Measurements from ENCODE around the gene SORL1-AS1.

SORL1-AS1 gene

DNA sequence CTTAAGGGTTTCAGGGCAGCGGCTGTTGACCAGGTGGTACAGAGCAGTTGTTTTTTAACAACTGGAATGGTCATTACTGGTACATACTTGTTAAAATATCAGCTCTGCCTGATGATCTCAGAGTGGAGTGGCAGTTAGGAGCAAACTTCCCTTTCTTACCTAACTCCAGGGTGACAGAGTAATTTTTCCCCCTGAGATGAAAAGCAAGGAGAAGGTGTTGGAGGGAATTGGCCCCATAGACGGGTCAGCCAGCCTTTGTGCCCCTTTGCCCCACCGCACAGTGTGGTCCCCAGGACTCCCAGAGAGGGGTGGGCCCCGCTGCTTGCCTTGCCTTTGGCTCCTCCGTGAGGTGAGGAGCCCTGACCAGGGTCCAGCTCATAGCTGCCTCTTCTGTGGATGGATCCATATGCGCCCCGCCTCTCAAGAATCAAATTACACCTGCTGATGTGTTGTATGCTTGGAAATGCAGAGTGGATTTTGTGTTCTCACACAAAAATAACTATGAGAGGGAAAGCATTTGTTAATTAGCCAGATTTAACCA, 27.0 kb upstream of the SORL1-AS1 start:
- H3K4me1 ChIP-seq (ENCODE audit: control insufficient read depth in 1 of 2, insufficient read depth in 2 of 2, low read length in 2 of 2) = peaks cover 49 to 55% of the 10 kb centered on the region in 2 donors
- H3K4me3 Mint-ChIP-seq = peak overlapping the region in 1 of 2 donors; percentile 48
- no peak overlapping the region for H2AFZ ChIP-seq (ENCODE audit: insufficient read depth, low read depth, low read length, poor library complexity, severe bottlenecking)
- H3K27ac Mint-ChIP-seq = peak overlapping the region in 6 of 7 donors; percentile 31 to 86 (median 63)
- peaks cover 69% of the 10 kb centered on the region for H3K79me2 ChIP-seq (ENCODE audit: insufficient read depth, low read length)
- peaks cover 98% of the 10 kb centered on the region for H4K20me1 ChIP-seq (ENCODE audit: insufficient read depth, low read length)
- H3K36me3 Mint-ChIP-seq = peaks cover 40 to 57% of the 10 kb centered on the region in 2 donors
- H3K9me3 ChIP-seq (replicated peaks in 1 of 2; ENCODE audit: control insufficient read depth in 1 of 2, insufficient read depth in 1 of 2, low read length in 2 of 2) = no peaks in the 10 kb centered on the region
- H3K27me3 Mint-ChIP-seq (ENCODE audit: low read depth in 3 of 3) = no peaks in the 10 kb centered on the region
- TF ChIP-seq, protein P1, sequence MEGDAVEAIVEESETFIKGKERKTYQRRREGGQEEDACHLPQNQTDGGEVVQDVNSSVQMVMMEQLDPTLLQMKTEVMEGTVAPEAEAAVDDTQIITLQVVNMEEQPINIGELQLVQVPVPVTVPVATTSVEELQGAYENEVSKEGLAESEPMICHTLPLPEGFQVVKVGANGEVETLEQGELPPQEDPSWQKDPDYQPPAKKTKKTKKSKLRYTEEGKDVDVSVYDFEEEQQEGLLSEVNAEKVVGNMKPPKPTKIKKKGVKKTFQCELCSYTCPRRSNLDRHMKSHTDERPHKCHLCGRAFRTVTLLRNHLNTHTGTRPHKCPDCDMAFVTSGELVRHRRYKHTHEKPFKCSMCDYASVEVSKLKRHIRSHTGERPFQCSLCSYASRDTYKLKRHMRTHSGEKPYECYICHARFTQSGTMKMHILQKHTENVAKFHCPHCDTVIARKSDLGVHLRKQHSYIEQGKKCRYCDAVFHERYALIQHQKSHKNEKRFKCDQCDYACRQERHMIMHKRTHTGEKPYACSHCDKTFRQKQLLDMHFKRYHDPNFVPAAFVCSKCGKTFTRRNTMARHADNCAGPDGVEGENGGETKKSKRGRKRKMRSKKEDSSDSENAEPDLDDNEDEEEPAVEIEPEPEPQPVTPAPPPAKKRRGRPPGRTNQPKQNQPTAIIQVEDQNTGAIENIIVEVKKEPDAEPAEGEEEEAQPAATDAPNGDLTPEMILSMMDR (IDR thresholded peaks at IDR 0.05) = no peak
- H3K4me1 Mint-ChIP-seq = peaks cover 58% of the 10 kb centered on the region
- H3K27me3 ChIP-seq (ENCODE audit: control insufficient read depth in 2 of 2, insufficient read depth in 2 of 2, low read length in 2 of 2) = no peaks in the 10 kb centered on the region
- H3K27ac ChIP-seq (ENCODE audit: low read depth in 1 of 2, low read length in 2 of 2) = peak overlapping the region in 1 of 2 donors; percentile 27
- H3K36me3 ChIP-seq (replicated peaks in 1 of 2; ENCODE audit: control insufficient read depth in 1 of 2, insufficient read depth in 2 of 2, low read length in 2 of 2) = peaks cover 27 to 59% of the 10 kb centered on the region in 2 donors
- H3K9ac ChIP-seq (ENCODE audit: insufficient read depth, low read length, poor library complexity, severe bottlenecking) = no peak overlapping the region
- no peak overlapping the region for H3K4me2 ChIP-seq (replicated peaks; ENCODE audit: extremely low read depth, low read length, poor library complexity, severe bottlenecking)
- intact Hi-C loops (cut with micrococcal nuclease) = loop anchor here in 1 of 2 donors (10.0 kb wide), 1 partner anchor 155 kb away; no protein-coding TSS in a partner anchor
- DNase-seq = peak in 1 of 3 donors; percentile 39
- no peaks in the 10 kb centered on the region for H3K9me3 Mint-ChIP-seq
- no peak overlapping the region for H3K4me3 ChIP-seq (replicated peaks in 1 of 3; ENCODE audit: low read depth in 2 of 3, low read length in 3 of 3)
- 67% methylated on average over 3 of the region's 7 CpGs for WGBS (ENCODE audit: insufficient coverage)

DNA sequence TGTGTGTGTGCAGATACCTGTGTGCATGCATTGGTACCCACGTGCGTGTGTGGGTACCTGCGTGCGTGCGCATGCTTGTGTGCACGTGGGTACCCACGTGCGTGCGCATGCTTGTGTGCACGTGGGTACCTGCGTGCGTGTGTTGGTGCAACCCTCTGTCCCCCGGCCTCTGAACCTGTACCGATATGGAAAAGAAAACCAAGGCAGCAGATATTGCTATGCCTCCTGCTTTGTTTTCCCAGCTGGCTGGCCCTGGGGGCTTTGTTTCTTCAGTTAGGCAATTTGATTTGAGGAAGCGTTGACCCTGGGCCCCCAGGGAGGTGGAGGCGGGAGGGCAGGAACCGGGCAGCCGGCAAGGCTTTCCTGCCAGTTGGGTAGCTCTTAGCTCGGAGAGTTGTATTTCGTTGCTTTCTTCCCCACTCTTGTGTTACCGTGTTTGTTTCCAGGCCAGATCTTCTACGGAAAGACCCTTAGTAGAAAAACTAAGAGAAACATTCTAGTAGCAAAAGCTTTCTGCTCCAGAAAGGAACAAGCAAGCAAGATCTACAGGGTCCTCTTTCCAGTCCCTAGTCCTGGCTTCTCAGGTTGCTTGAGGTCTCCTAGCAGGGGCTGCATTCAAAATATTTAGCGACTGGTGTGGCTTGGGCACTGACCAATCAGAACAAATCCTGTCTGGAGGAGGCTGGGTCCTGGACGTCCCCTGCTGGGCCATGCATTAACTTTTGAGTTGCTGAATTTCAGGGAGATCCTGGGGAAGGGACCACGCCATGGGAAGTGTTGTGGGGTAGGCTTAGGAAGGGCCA, 26.3 kb upstream of the SORL1-AS1 start:
- Mint-ChIP-seq H3K36me3 (peaks cover 40 to 56% of the 10 kb centered on the region in 2 donors), H3K4me3 (peak overlapping the region in 1 of 2 donors; percentile 48), H3K9me3 (no peaks in the 10 kb centered on the region), H3K27ac (peak overlapping the region; percentile 31 to 86 (median 66)), H3K27me3 (ENCODE audit: low read depth in 3 of 3) (no peaks in the 10 kb centered on the region), H3K4me1 (peaks cover 52% of the 10 kb centered on the region)
- no peaks in the 10 kb centered on the region for H3K27me3 ChIP-seq (ENCODE audit: control insufficient read depth in 2 of 2, insufficient read depth in 2 of 2, low read length in 2 of 2)
- H3K79me2 ChIP-seq (ENCODE audit: insufficient read depth, low read length) = peaks cover 69% of the 10 kb centered on the region
- no peak overlapping the region for H3K9ac ChIP-seq (ENCODE audit: insufficient read depth, low read length, poor library complexity, severe bottlenecking)
- peaks cover 98% of the 10 kb centered on the region for H4K20me1 ChIP-seq (ENCODE audit: insufficient read depth, low read length)
- peaks cover 29 to 59% of the 10 kb centered on the region in 2 donors for H3K36me3 ChIP-seq (replicated peaks in 1 of 2; ENCODE audit: control insufficient read depth in 1 of 2, insufficient read depth in 2 of 2, low read length in 2 of 2)
- H3K9me3 ChIP-seq (replicated peaks in 1 of 2; ENCODE audit: control insufficient read depth in 1 of 2, insufficient read depth in 1 of 2, low read length in 2 of 2) = no peaks in the 10 kb centered on the region
- TF ChIP-seq, protein P1 (IDR thresholded peaks at IDR 0.05) = no peak
- DNase-seq = no peak
- H3K4me2 ChIP-seq (replicated peaks; ENCODE audit: extremely low read depth, low read length, poor library complexity, severe bottlenecking) = no peak overlapping the region
- H3K4me1 ChIP-seq (ENCODE audit: control insufficient read depth in 1 of 2, insufficient read depth in 2 of 2, low read length in 2 of 2) = peaks cover 44 to 48% of the 10 kb centered on the region in 2 donors
- intact Hi-C loops (cut with micrococcal nuclease) = no loop called here
- no peak overlapping the region for H2AFZ ChIP-seq (ENCODE audit: insufficient read depth, low read depth, low read length, poor library complexity, severe bottlenecking)
- WGBS (ENCODE audit: insufficient coverage) = 27% methylated on average over 24 of the region's 25 CpGs
- H3K4me3 ChIP-seq (replicated peaks in 1 of 3; ENCODE audit: low read depth in 2 of 3, low read length in 3 of 3) = no peak overlapping the region
- peak overlapping the region in 1 of 2 donors; percentile 27 for H3K27ac ChIP-seq (ENCODE audit: low read depth in 1 of 2, low read length in 2 of 2)
